ENCODE measurements around the gene MRTFA. TPM values are rescaled to one million over a fixed set of nuclear protein-coding genes. Genes with fewer than 3 reads are reported as not detected.

Gene MRTFA
- polyA plus RNA-seq, 2 of the 4 experiments (the other 2 are of a cell fraction): 6.8 to 48.3 TPM

DNA sequence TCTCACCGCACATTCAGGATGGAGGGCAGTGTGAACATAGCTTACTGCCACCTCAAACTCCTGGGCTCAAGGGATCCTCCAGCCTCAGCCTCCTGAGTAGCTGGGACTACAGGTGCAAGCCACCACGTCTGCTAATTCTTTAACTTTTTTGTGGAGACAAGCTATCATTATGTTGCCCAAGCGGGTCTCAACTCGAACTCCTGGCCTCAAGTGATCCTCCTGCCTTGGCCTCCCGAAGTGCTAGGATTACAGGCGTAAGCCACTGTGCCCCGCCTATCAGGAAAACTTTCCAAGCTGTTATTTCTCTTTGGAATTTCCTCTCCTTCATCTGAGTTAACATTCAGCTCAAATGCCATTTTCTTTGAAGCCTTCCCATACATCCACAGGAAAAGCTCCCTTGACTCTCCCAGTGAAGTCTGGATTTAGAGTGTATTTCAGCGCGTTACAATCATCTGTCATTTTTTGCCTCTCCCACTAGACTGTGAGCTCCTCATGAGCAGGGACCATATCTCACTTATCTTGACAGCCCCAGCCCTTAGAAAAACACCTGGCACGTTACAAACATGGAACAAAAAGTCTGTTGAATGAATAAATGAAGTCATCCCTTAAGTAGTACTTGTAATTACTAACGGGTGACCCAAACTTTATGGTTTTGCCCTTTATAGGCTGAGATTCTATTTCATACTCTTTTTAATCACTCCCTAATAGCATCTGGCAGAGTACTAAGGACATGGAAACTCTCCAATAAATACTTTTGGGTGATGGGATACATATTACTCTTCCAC is 2.2 kb downstream of the MRTFA start:
- CTCF ChIA-PET: interaction anchor here (0.9 to 3.8 kb wide), 10 partner anchors 9 to 198 kb away, joined by 3 to 12 read pairs (median 4); no protein-coding TSS in a partner anchor
- TF ChIP-seq ZSCAN20 (CRISPR knock-in tag; IDR thresholded peaks at IDR 0.05) (no peak), MAFK (IDR thresholded peaks at IDR 0.05; ENCODE audit: partially characterized antibody) (no peak)
- TF ChIP-seq, protein P1, sequence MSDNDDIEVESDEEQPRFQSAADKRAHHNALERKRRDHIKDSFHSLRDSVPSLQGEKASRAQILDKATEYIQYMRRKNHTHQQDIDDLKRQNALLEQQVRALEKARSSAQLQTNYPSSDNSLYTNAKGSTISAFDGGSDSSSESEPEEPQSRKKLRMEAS (IDR thresholded peaks at IDR 0.05): no peak
- TF ChIP-seq, protein P2, sequence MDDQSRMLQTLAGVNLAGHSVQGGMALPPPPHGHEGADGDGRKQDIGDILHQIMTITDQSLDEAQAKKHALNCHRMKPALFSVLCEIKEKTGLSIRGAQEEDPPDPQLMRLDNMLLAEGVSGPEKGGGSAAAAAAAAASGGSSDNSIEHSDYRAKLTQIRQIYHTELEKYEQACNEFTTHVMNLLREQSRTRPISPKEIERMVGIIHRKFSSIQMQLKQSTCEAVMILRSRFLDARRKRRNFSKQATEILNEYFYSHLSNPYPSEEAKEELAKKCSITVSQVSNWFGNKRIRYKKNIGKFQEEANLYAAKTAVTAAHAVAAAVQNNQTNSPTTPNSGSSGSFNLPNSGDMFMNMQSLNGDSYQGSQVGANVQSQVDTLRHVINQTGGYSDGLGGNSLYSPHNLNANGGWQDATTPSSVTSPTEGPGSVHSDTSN (IDR thresholded peaks at IDR 0.05): no peak

DNA sequence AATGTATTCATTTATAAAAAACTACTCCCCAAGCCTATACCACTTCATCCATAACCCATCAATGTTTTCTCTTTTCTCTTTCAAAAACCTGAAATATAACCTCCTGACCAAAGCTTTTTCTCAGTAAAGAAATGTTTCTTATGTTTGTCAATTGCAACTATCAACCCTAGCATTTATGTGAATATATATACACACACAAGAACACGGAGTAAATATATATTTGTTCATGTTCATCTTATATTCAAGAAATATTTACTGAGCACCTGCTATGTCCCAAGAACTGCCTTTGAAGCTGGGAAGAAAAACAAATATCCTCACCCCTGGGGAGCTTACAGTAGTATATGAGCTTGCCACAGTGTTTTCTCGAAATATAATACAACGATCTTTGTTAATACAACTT is 3.5 kb downstream of the MRTFA start:
- WGBS (ENCODE audit: missing lambda C conversion rate): 91% methylated on average over 3 of the region's 3 CpGs
- ChIA-PET CTCF (interaction anchor here (0.9 to 2.3 kb wide), 5 partner anchors 13 to 196 kb away, joined by 3 to 8 read pairs (median 4); no protein-coding TSS in a partner anchor), POLR2A (no interaction called here)
- H3K4me3 ChIP-seq: no peak overlapping the region
- TF ChIP-seq EHF (CRISPR knock-in tag; IDR thresholded peaks at IDR 0.05): no peak
- TF ChIP-seq, protein P3, sequence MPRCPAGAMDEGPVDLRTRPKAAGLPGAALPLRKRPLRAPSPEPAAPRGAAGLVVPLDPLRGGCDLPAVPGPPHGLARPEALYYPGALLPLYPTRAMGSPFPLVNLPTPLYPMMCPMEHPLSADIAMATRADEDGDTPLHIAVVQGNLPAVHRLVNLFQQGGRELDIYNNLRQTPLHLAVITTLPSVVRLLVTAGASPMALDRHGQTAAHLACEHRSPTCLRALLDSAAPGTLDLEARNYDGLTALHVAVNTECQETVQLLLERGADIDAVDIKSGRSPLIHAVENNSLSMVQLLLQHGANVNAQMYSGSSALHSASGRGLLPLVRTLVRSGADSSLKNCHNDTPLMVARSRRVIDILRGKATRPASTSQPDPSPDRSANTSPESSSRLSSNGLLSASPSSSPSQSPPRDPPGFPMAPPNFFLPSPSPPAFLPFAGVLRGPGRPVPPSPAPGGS (IDR thresholded peaks at IDR 0.05): no peak
- H3K4me2 ChIP-seq: peak overlapping the region; percentile 86; the same call in 2 of the 3 replicates
- no peak for DNase-seq (ENCODE audit: low read depth in 1 of 2, low spot score in 1 of 2)
- H3K27ac ChIP-seq: no peak overlapping the region
- no peak for FAIRE-seq
- peaks cover 68% of the 10 kb centered on the region for H3K4me1 ChIP-seq
- ATAC-seq: no peak
- no peaks in the 10 kb centered on the region for H3K9me3 ChIP-seq

More for the DNA sequence above, 2.2 kb downstream of the MRTFA start:
- no peak for ATAC-seq
- POLR2A ChIA-PET: no interaction called here
- Histone ChIP-seq H3K4me3 (peak overlapping the region; percentile 98), H3K4me2 (peak overlapping the region; percentile 86), H3K4me1 (peaks cover 59% of the 10 kb centered on the region), H3K27ac (no peak overlapping the region; a peak in 2 of 6 replicates), H3K9me3 (no peaks in the 10 kb centered on the region)
- FAIRE-seq: no peak
- WGBS (ENCODE audit: missing lambda C conversion rate): 91% methylated on average over 11 of the region's 11 CpGs
- DNase-seq (ENCODE audit: low read depth in 1 of 2, low spot score in 1 of 2): no peak

DNA sequence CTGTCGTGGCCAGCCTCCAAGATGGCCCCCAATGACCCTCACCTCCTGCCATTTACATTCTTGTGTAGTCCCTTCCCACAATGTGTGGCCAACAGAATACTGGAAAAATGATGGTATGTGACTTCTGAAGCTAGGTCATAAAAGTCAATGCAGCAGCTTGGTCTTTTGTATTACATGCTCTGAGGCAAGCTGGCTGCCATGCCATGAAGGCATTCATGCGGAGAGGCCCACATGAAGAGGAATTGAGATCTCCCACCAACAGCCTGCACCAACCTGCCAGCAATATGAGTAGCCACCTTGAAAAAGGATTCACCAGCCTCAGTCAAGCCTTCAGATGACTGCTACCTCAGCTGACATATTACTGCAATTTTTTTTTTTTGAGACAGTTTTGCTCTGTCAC is 4.6 kb downstream of the MRTFA start:
- H3K9me3 ChIP-seq: no peaks in the 10 kb centered on the region
- no peak for TF ChIP-seq CBX8 (IDR thresholded peaks at IDR 0.05)
- FAIRE-seq (no peak), ATAC-seq (no peak), DNase-seq (ENCODE audit: low read depth in 1 of 2, low spot score in 1 of 2) (no peak)
- H3K27ac ChIP-seq: no peak overlapping the region
- peaks cover 67% of the 10 kb centered on the region for H3K4me1 ChIP-seq
- peak overlapping the region; percentile 86; the same call in 1 of the 3 replicates for H3K4me2 ChIP-seq
- no peak overlapping the region for H3K4me3 ChIP-seq
- CTCF ChIA-PET: interaction anchor here (0.7 to 2.3 kb wide), 2 partner anchors 97 to 144 kb away, joined by 4 to 5 read pairs; no protein-coding TSS in a partner anchor
- POLR2A ChIA-PET: no interaction called here
- 98% methylated on average over 2 of the region's 2 CpGs for WGBS (ENCODE audit: missing lambda C conversion rate)

DNA sequence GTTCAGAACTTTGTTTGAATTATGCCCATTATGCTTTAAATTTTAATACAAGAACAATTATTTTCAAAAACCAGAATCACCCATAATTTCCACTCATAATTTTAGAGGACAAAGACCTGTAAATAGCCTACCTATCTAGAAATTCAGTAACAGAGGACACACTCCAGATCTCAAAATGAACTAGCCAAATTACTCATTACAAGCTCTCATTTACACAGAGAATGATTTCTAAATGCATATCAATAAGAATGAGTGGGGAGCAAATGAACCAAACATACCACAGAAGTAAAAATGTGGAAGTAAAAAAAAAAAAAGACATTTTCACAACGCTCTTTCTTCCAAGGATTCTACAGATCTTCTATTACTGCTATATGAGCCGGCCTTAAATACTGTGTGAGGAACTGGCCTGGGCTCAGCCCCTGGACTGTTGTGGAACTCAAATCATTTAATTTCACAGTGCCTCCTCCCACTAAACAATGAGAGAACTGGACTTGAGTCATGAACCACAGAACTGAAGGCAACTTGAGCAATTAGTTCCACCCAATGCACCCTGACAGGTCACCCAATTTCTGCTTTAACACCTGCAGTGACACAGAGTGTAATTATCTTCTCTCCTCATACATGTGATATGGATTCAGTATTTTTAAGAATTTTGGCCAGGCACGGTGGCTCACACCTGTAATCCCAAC is 8.0 kb downstream of the MRTFA start:
- ATAC-seq: no peak
- Histone ChIP-seq H3K9me3 (no peaks in the 10 kb centered on the region), H3K27ac (no peak overlapping the region), H3K4me2 (peak overlapping the region; percentile 36; the same call in 2 of the 3 replicates), H3K4me1 (peaks cover 68% of the 10 kb centered on the region), H3K4me3 (no peak overlapping the region)
- no peak for FAIRE-seq
- no peak for TF ChIP-seq FOSB (CRISPR knock-in tag; IDR thresholded peaks at IDR 0.05)
- no peak for TF ChIP-seq ZNF302 (CRISPR knock-in tag; IDR thresholded peaks at IDR 0.05)
- no peak for TF ChIP-seq CBX2 (IDR thresholded peaks at IDR 0.05; ENCODE audit: borderline replicate concordance, low read depth)
- no peak for TF ChIP-seq POLR2A (IDR thresholded peaks at IDR 0.05; ENCODE audit: low read length)
- TF ChIP-seq, protein P1 (IDR thresholded peaks at IDR 0.05): no peak
- no peak for TF ChIP-seq JUNB (IDR thresholded peaks at IDR 0.05)
- TF ChIP-seq, protein P4, sequence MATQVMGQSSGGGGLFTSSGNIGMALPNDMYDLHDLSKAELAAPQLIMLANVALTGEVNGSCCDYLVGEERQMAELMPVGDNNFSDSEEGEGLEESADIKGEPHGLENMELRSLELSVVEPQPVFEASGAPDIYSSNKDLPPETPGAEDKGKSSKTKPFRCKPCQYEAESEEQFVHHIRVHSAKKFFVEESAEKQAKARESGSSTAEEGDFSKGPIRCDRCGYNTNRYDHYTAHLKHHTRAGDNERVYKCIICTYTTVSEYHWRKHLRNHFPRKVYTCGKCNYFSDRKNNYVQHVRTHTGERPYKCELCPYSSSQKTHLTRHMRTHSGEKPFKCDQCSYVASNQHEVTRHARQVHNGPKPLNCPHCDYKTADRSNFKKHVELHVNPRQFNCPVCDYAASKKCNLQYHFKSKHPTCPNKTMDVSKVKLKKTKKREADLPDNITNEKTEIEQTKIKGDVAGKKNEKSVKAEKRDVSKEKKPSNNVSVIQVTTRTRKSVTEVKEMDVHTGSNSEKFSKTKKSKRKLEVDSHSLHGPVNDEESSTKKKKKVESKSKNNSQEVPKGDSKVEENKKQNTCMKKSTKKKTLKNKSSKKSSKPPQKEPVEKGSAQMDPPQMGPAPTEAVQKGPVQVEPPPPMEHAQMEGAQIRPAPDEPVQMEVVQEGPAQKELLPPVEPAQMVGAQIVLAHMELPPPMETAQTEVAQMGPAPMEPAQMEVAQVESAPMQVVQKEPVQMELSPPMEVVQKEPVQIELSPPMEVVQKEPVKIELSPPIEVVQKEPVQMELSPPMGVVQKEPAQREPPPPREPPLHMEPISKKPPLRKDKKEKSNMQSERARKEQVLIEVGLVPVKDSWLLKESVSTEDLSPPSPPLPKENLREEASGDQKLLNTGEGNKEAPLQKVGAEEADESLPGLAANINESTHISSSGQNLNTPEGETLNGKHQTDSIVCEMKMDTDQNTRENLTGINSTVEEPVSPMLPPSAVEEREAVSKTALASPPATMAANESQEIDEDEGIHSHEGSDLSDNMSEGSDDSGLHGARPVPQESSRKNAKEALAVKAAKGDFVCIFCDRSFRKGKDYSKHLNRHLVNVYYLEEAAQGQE (IDR thresholded peaks at IDR 0.05): no peak
- no peak for TF ChIP-seq KDM1A (IDR thresholded peaks at IDR 0.05; ENCODE audit: low read depth)
- TF ChIP-seq PHF8 (IDR thresholded peaks at IDR 0.05; ENCODE audit: borderline replicate concordance, low read depth): no peak
- TF ChIP-seq HOXB5 (CRISPR knock-in tag; IDR thresholded peaks at IDR 0.05): no peak
- TF ChIP-seq GATA3 (IDR thresholded peaks at IDR 0.05; ENCODE audit: borderline replicate concordance): no peak
- ChIA-PET CTCF (interaction anchor here (1.1 kb wide), 1 partner anchor 42 kb away, joined by 3 read pairs; no protein-coding TSS in a partner anchor), POLR2A (interaction anchor here (1.2 kb wide), 1 partner anchor 8 kb away, joined by 5 read pairs; the partner anchor contains the start of gene MRTFA)
- DNase-seq (ENCODE audit: low read depth in 1 of 2, low spot score in 1 of 2): no peak
- WGBS (ENCODE audit: missing lambda C conversion rate): 92% methylated on average over 3 of the region's 3 CpGs

All from A549 (cell line).